Spleen (tissue), 11 donors: ENCODE data around the gene MOB1B. TPM values are rescaled to one million over a fixed set of nuclear protein-coding genes. Genes with fewer than 3 reads are reported as not detected.
"Not testable (repeated sequence)": the region's sequence is repeated elsewhere in the genome, so short reads cannot be mapped to it uniquely, and the experiment has no call there.

ENCODE experiments used
- DNase-seq: peaks from one replicate; pipeline ENCODE4 v3.0.0-alpha.2; 2020
- H3K27ac ChIP-seq, 8 donors: fragments of 200-600 bp; sonication (generic) in 7 of 8; 1 replicate in 4 of 8; 2 replicates in 4 of 8; pipeline versions ENCODE4 v1.5.0 to v1.8.0; 2016 to 2021; ENCODE audit warnings: inconsistent platforms in 4 of 8, mild to moderate bottlenecking in 4 of 8, moderate library complexity in 1 of 8
- H3K27me3 ChIP-seq, 7 donors: fragments of 200-600 bp; sonication (generic) in 6 of 7; replicated peaks in 1 of 7; 1 replicate in 4 of 7; 2 replicates in 3 of 7; pipeline versions ENCODE4 v1.5.0 to v1.8.0; 2016 to 2021; ENCODE audit warnings: inconsistent platforms in 3 of 7, mild to moderate bottlenecking in 1 of 7
- H3K36me3 ChIP-seq, 6 donors: fragments of 200-600 bp; sonication (generic) in 5 of 6; 1 replicate in 4 of 6; 2 replicates in 2 of 6; pipeline versions ENCODE4 v1.5.0 to v1.8.0; 2016 to 2021; ENCODE audit warnings: inconsistent platforms in 2 of 6
- H3K4me1 ChIP-seq, 6 donors: fragments of 200-600 bp; sonication (generic) in 5 of 6; 1 replicate in 3 of 6; 2 replicates in 3 of 6; pipeline versions ENCODE4 v1.5.0 to v1.8.0; 2016 to 2021; ENCODE audit warnings: inconsistent platforms in 3 of 6
- H3K4me3 ChIP-seq, 8 donors: fragments of 200-600 bp; sonication (generic) in 7 of 8; 1 replicate in 4 of 8; 2 replicates in 4 of 8; pipeline versions ENCODE4 v1.5.0 to v1.8.0; 2016 to 2021; ENCODE audit warnings: inconsistent platforms in 4 of 8, mild to moderate bottlenecking in 4 of 8, moderate library complexity in 2 of 8
- H3K9me3 ChIP-seq, 8 donors: fragments of 200-600 bp; sonication (generic) in 7 of 8; 1 replicate in 4 of 8; 2 replicates in 4 of 8; pipeline versions ENCODE4 v1.5.0 to v1.8.0; 2016 to 2021; ENCODE audit warnings: inconsistent platforms in 4 of 8
- POLR2A ChIP-seq, 3 donors: fragments of 450-650 bp; IDR thresholded peaks; one replicate each; pipeline ENCODE4 v1.5.1; 2017; ENCODE audit warnings: antibody characterized with exemption in 3 of 3, mild to moderate bottlenecking in 1 of 3
- POLR2AphosphoS5 ChIP-seq, 3 donors: sonication (generic); formaldehyde crosslinking; IDR thresholded peaks; one replicate each; pipeline ENCODE4 v1.5.1; 2017; ENCODE audit warnings: antibody characterized with exemption in 3 of 3
- whole genome bisulfite sequencing, 5 donors: extraction: QIAGEN DNeasy Blood & Tissue Kit in 3 of 5; methylation state at CpG; one replicate each; pipeline versions ENCODE4 v1.1.5 to v1.1.7; 2013 to 2018; 5-methylcytosine and 5-hydroxymethylcytosine counted together
- intact Hi-C: fragments of 100-400 bp; cut with DNase I; formaldehyde crosslinking; loops from one replicate; pipeline ENCODE4 v1.15.0; 2023; ENCODE audit warnings: low total_unique reads
- polyA plus RNA-seq, 3 donors: library from polyadenylated mRNA; stranded (reverse); fragments of 200-250 nt; gene quantifications; one replicate each; pipeline ENCODE4 v1.2.1, GENCODE V29; 2013
- total RNA-seq, 7 donors: library from RNA; depleted of rRNA in 3 of 7; stranded (reverse); fragments of >200 nt in 3 of 7; fragmentation: NEBNext Ultra II Directional in 4 of 7; extraction: Animal tissue kit (Norgen Biotek cat#: 25700) in 4 of 7; gene quantifications; one replicate each; pipeline versions ENCODE4 v1.1.0 to v1.2.1, GENCODE V29; 2016 to 2021
- TF ChIP-seq, protein P1 (sequence below), 11 experiments: fragments of 200-600 bp in 7 of 11; fragments of 450-650 bp in 4 of 11; sonication (generic) in 4 of 11; IDR thresholded peaks in 8 of 11; conservative IDR thresholded peaks in 3 of 11; 1 replicate in 7 of 11; 2 replicates in 4 of 11; pipeline versions ENCODE4 v1.4.0 to v1.8.0; 2016 to 2021; ENCODE audit warnings: antibody characterized with exemption in 11 of 11, inconsistent platforms in 4 of 11, mild to moderate bottlenecking in 1 of 11
- donor health status: healthy with polysubstance abuse.
- donor health status: DM: no; HTN: no; CAD: no; lungs with moderate emphysema.
- donor health status: DM: no; HTN: no; CAD: no.
- donor health status: Bipolar disorder and iron deficiency.
- donor health status: healthy.
- donor health status: DM: no; HTN: no; CAD: no.
- donor health status: DM: yes; HTN: yes; CAD: no.

The MOB1B gene
- total and polyA plus RNA-seq, 10 donors: 3.5 to 29.6 (median 22.7) TPM

GRCh38 chr4:70997036-70997435 is 94.9 kb downstream of the MOB1B start:
- no peaks in the 10 kb centered on the region for H3K9me3 ChIP-seq
- peak overlapping the region in 5 of 8 donors; percentile 16 to 95 (median 91) for H3K4me3 ChIP-seq
- no peak for DNase-seq
- H3K27me3 ChIP-seq: no peaks in the 10 kb centered on the region
- peaks cover 0 to 40% (median 13%) of the 10 kb centered on the region in 6 donors for H3K36me3 ChIP-seq
- H3K27ac ChIP-seq: peak overlapping the region; percentile 10 to 95 (median 92)
- 58 to 83% (median 64%) methylated on average over 1 of the region's 1 CpG for WGBS, 5 donors
- intact Hi-C loops: loop anchor here (10.0 kb wide), 1 partner anchor 312 kb away; the partner anchor contains the start of gene UTP3
- TF ChIP-seq, protein P1, sequence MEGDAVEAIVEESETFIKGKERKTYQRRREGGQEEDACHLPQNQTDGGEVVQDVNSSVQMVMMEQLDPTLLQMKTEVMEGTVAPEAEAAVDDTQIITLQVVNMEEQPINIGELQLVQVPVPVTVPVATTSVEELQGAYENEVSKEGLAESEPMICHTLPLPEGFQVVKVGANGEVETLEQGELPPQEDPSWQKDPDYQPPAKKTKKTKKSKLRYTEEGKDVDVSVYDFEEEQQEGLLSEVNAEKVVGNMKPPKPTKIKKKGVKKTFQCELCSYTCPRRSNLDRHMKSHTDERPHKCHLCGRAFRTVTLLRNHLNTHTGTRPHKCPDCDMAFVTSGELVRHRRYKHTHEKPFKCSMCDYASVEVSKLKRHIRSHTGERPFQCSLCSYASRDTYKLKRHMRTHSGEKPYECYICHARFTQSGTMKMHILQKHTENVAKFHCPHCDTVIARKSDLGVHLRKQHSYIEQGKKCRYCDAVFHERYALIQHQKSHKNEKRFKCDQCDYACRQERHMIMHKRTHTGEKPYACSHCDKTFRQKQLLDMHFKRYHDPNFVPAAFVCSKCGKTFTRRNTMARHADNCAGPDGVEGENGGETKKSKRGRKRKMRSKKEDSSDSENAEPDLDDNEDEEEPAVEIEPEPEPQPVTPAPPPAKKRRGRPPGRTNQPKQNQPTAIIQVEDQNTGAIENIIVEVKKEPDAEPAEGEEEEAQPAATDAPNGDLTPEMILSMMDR (IDR thresholded peaks at IDR 0.05 in 8 of 11, conservative IDR thresholded peaks at IDR 0.05 in 3 of 11): no peak
- TF ChIP-seq POLR2AphosphoS5 (IDR thresholded peaks at IDR 0.05) (no peak), POLR2A (IDR thresholded peaks at IDR 0.05) (no peak)
- H3K4me1 ChIP-seq: peaks cover 20 to 90% (median 64%) of the 10 kb centered on the region in 6 donors

DNA sequence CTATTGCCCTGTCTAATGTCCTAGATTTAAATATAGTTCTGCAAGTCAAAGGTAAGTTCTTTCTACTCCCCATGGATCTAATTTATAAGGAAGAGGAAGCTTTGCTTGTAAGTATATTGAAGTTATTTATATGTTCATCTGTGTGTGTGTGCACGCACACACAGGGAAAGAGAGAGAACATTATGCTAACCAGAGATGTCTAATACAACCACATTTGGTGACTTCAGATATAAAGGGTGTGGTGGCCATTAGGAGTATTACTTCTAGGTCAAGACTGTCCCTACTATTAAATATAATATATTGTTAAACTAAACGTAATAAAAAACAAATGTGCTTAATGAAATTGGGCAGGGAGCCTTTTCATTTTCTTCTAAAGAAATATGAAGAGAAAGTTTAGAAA is 95.4 kb downstream of the MOB1B start:
- WGBS, 5 donors: 13 to 34% (median 30%) methylated on average over 2 of the region's 2 CpGs
- no peak for TF ChIP-seq POLR2A (IDR thresholded peaks at IDR 0.05)
- TF ChIP-seq, protein P1 (IDR thresholded peaks at IDR 0.05 in 8 of 11, conservative IDR thresholded peaks at IDR 0.05 in 3 of 11): no peak
- TF ChIP-seq POLR2AphosphoS5 (IDR thresholded peaks at IDR 0.05): no peak
- no peak for DNase-seq
- Histone ChIP-seq H3K27me3 (no peaks in the 10 kb centered on the region), H3K4me1 (peaks cover 20 to 90% (median 64%) of the 10 kb centered on the region in 6 donors), H3K27ac (peak overlapping the region in 6 of 8 donors; percentile 0 to 95 (median 92)), H3K4me3 (peak overlapping the region in 5 of 8 donors; percentile 16 to 95 (median 91)), H3K9me3 (no peaks in the 10 kb centered on the region), H3K36me3 (peaks cover 0 to 40% (median 13%) of the 10 kb centered on the region in 6 donors)
- intact Hi-C loops: loop anchor here (10.0 kb wide), 1 partner anchor 313 kb away; the partner anchor contains the start of gene UTP3

GRCh38 chr4:70999639-71000038 is 97.5 kb downstream of the MOB1B start:
- H3K4me3 ChIP-seq, H3K27me3 ChIP-seq, H3K9me3 ChIP-seq, DNase-seq, H3K27ac ChIP-seq: not testable (repeated sequence)
- Histone ChIP-seq H3K4me1 (peaks cover 29 to 96% (median 72%) of the 10 kb centered on the region in 6 donors), H3K36me3 (peaks cover 0 to 48% (median 13%) of the 10 kb centered on the region in 6 donors)
- intact Hi-C loops: loop anchor here (10.0 kb wide), 2 partner anchors 155 to 315 kb away; partner anchors contain the start of gene UTP3

DNA sequence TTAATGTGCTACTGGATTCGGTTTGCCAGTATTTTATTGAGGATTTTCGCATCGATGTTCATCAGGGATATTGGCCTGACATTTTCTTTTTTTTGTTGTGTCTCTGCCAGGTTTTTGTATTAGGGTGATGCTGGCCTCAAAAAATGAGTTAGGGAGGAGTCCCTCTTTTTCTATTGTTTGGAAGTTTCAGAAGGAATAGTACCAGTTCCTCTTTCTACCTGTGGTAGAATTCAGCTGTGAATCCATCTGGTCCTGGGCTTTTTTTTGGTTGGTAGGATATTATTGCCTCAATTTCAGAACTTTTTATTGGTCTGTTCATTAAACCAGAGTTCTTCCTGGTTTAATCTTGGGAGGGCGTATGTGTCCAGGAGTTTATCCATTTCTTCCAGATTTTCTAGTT is 99.2 kb downstream of the MOB1B start:
- not testable (repeated sequence) for H3K27ac ChIP-seq, H3K4me3 ChIP-seq, DNase-seq, H3K9me3 ChIP-seq, H3K27me3 ChIP-seq
- H3K4me1 ChIP-seq: peaks cover 29 to 96% (median 72%) of the 10 kb centered on the region in 6 donors
- intact Hi-C loops: loop anchor here (10.0 kb wide), 1 partner anchor 157 kb away; no protein-coding TSS in a partner anchor
- H3K36me3 ChIP-seq: peaks cover 0 to 53% (median 13%) of the 10 kb centered on the region in 6 donors
- 96 to 99% (median 97%) methylated on average over 4 of the region's 4 CpGs for WGBS, 5 donors

DNA sequence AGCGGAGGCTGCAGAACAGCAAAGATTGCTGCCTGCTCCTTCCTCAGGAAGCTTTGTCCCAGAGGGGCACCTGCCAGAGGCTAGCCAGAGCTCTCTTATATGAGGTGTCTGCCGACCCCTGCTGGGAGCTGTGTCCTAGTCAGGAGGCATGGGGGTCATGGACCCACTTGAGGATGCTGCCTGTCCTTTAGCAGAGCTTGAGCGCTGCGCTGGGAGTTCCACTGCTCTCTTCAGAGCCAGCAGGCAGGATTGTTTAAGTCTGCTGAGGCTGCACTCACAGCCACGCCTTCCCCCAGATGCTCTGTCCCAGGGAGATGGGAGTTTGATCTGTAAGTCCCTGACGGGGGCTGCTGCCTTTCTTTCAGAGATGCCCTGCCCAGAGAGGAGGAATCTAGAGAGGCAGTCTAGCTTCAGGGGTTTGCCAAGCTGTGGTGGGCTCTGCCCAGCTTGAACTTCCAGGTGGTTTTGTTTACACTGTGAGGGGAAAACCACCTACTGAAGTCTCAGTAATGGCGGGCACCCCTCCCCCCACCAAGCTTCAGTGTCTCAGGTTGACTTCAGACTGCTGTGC is 102.2 kb downstream of the MOB1B start:
- Histone ChIP-seq H3K27ac (peak overlapping the region in 7 of 8 donors; percentile 39 to 85 (median 64)), H3K4me3 (peak overlapping the region in 1 of 8 donors; percentile 48), H3K4me1 (peaks cover 26 to 95% (median 61%) of the 10 kb centered on the region in 6 donors), H3K27me3 (no peaks in the 10 kb centered on the region), H3K9me3 (no peaks in the 10 kb centered on the region), H3K36me3 (peaks cover 0 to 48% (median 1%) of the 10 kb centered on the region in 6 donors)
- DNase-seq: peak; percentile 81
- intact Hi-C loops: loop anchor here (10.0 kb wide), 1 partner anchor 160 kb away; no protein-coding TSS in a partner anchor
- TF ChIP-seq POLR2AphosphoS5 (IDR thresholded peaks at IDR 0.05) (no peak), POLR2A (IDR thresholded peaks at IDR 0.05) (no peak)
- TF ChIP-seq, protein P1 (IDR thresholded peaks at IDR 0.05 in 8 of 11, conservative IDR thresholded peaks at IDR 0.05 in 3 of 11): no peak
- whole genome bisulfite sequencing, 5 donors: 43 to 66% (median 50%) methylated on average over 4 to 7 of the region's 7 CpGs

DNA sequence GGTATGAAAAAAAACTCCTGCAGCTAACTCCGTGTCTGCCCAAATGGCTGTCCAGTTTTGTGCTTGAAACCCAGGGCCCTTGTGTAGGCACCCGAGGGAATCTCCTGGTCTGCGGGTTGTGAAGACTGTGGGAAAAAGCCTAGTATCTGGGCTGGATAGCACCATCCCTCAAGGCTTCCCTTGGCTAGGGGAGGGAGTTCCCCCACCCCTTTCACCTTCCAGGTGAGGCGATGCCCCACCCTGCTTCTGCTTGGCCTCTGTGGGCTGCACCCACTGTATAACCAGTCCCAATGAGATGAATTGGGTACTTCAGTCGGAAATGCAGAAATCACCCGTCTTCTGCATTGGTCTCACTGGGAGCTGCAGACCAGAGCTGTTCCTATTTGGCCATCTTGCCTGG is 102.9 kb downstream of the MOB1B start:
- peak overlapping the region in 7 of 8 donors; percentile 17 to 85 (median 64) for H3K27ac ChIP-seq
- not testable (repeated sequence) for H3K27me3 ChIP-seq, DNase-seq, H3K9me3 ChIP-seq
- H3K36me3 ChIP-seq: peaks cover 0 to 42% (median 0%) of the 10 kb centered on the region in 6 donors
- WGBS, 5 donors: 70 to 84% (median 80%) methylated on average over 6 of the region's 6 CpGs
- peaks cover 26 to 96% (median 66%) of the 10 kb centered on the region in 6 donors for H3K4me1 ChIP-seq
- intact Hi-C loops: loop anchor here (10.0 kb wide), 1 partner anchor 160 kb away; no protein-coding TSS in a partner anchor
- H3K4me3 ChIP-seq: peak overlapping the region in 1 of 8 donors; percentile 48
